Measurements from ENCODE around the gene SLC10A7. TPM values are rescaled to one million over a fixed set of nuclear protein-coding genes. Genes with fewer than 3 reads are reported as not detected.

The SLC10A7 gene
- total RNA-seq, 1 donor from 2014 or later = 11.4 TPM

DNA sequence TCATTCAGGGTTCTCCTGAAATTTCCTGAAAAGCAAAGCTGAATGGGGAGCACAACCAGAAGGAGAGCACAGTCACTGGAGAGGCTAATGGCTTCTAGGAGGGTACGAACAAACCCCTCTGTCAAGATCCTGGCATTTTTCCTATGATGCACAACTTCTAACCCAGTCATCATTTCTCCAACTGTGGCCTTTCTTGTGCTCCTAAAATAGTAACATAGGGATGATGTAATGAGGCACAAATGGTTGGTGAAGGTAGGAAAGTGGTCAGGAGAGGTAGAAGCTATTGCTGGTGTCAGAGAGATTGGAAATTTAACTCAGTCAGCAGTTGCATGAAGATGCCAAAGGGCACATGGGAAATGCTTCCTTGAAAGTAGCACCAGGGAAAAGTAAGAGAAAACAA, 52.7 kb downstream of the SLC10A7 start:
- intact Hi-C loops (cut with DNase I) = no loop called here
- Histone ChIP-seq H3K27me3 (no peaks in the 10 kb centered on the region), H3K4me1 (no peaks in the 10 kb centered on the region)

DNA sequence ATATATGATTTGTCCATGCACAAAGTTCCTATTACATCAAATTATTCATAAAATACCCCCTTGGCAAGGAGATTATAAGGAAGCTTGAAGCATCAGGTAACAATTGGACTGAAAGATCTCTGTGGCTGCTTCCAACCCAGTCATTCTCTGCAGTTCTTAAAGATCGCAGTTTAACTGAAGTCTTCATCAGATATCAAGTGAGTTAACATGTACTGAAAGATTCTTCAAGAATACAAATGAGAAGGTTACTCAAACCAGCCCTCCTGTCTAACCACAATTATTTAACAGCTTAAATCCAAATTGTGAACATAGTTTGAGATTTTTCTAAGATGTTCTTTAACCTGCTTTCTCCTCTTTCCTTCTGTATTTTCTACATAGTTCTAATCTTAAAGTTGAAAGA, 56.1 kb downstream of the SLC10A7 start:
- Histone ChIP-seq H3K9me3 (no peaks in the 10 kb centered on the region), H3K4me3 (no peak overlapping the region), H3K4me1 (no peaks in the 10 kb centered on the region), H3K36me3 (no peaks in the 10 kb centered on the region), H3K27ac (no peak overlapping the region), H3K27me3 (no peaks in the 10 kb centered on the region)
- DNase-seq (ENCODE audit: low spot score in 2 of 2) = no peak
- TF ChIP-seq, protein P1, sequence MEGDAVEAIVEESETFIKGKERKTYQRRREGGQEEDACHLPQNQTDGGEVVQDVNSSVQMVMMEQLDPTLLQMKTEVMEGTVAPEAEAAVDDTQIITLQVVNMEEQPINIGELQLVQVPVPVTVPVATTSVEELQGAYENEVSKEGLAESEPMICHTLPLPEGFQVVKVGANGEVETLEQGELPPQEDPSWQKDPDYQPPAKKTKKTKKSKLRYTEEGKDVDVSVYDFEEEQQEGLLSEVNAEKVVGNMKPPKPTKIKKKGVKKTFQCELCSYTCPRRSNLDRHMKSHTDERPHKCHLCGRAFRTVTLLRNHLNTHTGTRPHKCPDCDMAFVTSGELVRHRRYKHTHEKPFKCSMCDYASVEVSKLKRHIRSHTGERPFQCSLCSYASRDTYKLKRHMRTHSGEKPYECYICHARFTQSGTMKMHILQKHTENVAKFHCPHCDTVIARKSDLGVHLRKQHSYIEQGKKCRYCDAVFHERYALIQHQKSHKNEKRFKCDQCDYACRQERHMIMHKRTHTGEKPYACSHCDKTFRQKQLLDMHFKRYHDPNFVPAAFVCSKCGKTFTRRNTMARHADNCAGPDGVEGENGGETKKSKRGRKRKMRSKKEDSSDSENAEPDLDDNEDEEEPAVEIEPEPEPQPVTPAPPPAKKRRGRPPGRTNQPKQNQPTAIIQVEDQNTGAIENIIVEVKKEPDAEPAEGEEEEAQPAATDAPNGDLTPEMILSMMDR (IDR thresholded peaks at IDR 0.05) = no peak
- intact Hi-C loops (cut with DNase I) = no loop called here

More for the DNA sequence above, 52.7 kb downstream of the SLC10A7 start:
- no peak for DNase-seq (ENCODE audit: low spot score in 2 of 2)
- Histone ChIP-seq H3K9me3 (no peaks in the 10 kb centered on the region), H3K4me3 (no peak overlapping the region), H3K27ac (no peak overlapping the region), H3K36me3 (no peaks in the 10 kb centered on the region)
- TF ChIP-seq, protein P1 (IDR thresholded peaks at IDR 0.05) = no peak

DNA sequence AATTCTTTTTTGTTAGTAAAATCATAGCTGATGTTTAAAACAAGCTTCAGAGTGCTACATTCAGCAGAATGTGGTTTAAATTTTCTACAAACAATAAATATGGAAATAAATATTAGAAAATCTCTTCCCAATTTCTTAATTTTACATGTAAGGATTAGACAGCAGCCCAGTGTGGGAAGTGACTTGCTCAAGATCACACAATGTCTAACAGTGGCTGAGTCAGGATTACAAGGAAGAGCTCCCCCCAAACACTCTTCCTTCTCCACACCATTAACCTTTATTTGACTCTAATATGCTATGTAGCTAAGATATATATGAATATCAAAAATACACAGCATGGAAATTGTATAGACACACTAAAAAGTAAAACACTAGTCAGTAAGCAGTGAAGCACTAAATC, 59.5 kb downstream of the SLC10A7 start:
- no peak overlapping the region for H3K4me3 ChIP-seq
- no peaks in the 10 kb centered on the region for H3K36me3 ChIP-seq
- DNase-seq (ENCODE audit: low spot score in 2 of 2) = no peak
- intact Hi-C loops (cut with DNase I) = no loop called here
- H3K9me3 ChIP-seq = no peaks in the 10 kb centered on the region
- H3K27me3 ChIP-seq = no peaks in the 10 kb centered on the region
- TF ChIP-seq, protein P1 (IDR thresholded peaks at IDR 0.05) = no peak
- H3K4me1 ChIP-seq = no peaks in the 10 kb centered on the region
- H3K27ac ChIP-seq = no peak overlapping the region

DNA sequence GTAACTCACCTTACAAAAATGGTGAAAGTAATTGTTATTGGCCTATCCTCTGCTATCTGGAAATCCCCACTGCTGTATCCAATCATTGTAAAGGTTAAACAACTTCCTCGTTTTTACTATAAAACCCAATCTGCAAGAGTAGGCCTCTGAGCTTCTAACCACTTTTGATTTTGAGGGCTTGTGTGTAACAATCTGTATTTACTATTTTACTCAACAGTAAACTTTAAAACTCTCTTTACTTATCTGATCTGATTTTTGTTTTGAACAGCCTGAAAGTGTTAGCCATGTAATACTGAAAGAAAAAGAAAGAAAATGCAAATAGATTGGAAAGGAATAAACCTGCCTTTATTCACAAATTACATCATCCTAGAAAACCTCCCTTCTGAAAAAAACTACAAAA, 63.1 kb downstream of the SLC10A7 start:
- Histone ChIP-seq H3K4me1 (no peaks in the 10 kb centered on the region), H3K4me3 (no peak overlapping the region), H3K36me3 (no peaks in the 10 kb centered on the region), H3K27me3 (no peaks in the 10 kb centered on the region), H3K27ac (no peak overlapping the region), H3K9me3 (no peaks in the 10 kb centered on the region)
- intact Hi-C loops (cut with DNase I) = no loop called here
- TF ChIP-seq, protein P1 (IDR thresholded peaks at IDR 0.05) = no peak
- no peak for DNase-seq (ENCODE audit: low spot score in 2 of 2)

DNA sequence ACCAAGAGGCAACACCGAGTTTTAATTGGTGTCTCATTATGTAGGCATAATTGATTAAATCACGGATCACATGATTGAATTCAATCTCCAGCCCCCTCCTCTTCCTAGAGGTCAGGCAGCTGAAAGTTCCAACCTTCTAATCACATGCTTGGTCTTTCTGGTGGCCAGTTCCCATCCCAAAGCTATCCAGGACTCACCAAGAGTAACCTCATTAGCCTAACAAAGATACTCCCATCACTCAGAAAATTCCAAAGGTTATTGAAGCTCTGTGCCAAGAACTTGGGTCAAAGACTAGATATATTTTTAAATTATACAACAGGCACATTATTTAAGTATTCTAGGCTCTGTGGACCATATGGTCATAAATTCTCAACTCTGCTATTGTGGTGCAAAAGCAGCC, 65.1 kb downstream of the SLC10A7 start:
- TF ChIP-seq, protein P1 (IDR thresholded peaks at IDR 0.05) = no peak
- Histone ChIP-seq H3K27me3 (no peaks in the 10 kb centered on the region), H3K36me3 (no peaks in the 10 kb centered on the region), H3K27ac (no peak overlapping the region), H3K4me3 (no peak overlapping the region), H3K9me3 (no peaks in the 10 kb centered on the region), H3K4me1 (peaks cover 0 to 2% of the 10 kb centered on the region in 2 donors)
- DNase-seq (ENCODE audit: low spot score in 2 of 2) = no peak
- intact Hi-C loops (cut with DNase I) = no loop called here

DNA sequence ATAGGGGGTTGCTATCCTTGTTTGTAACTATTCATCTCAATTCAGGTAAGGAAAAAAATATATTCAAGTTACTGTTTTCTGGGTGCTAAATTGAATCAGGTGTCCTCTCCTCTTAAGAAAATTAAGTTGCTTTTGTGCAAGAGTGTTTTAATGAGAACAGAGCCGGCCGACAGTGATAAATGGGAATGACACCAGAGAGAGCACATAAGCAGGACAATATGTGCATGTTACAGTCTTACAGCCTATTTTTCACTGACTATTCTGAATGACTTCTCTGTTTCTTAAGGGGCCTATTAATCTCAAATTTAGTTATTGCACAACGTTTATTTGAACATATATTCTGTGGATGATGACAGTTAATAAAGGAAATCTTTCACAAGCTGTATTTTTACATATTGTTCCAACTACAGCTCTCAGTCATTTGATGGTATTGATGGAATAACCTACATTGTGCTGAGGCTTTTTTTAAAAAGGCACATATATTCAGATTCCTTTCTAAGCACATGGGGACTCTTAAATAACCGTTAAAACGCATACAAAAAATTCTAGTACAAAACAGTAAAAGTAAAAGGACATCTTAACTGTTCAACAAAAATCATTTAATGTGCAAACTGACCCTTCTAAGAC, 68.4 kb downstream of the SLC10A7 start:
- H3K9me3 ChIP-seq = no peaks in the 10 kb centered on the region
- H3K27me3 ChIP-seq = no peaks in the 10 kb centered on the region
- DNase-seq (ENCODE audit: low spot score in 2 of 2) = no peak
- H3K36me3 ChIP-seq = no peaks in the 10 kb centered on the region
- H3K4me1 ChIP-seq = peaks cover 0 to 2% of the 10 kb centered on the region in 2 donors
- intact Hi-C loops (cut with DNase I) = no loop called here
- H3K27ac ChIP-seq = no peak overlapping the region
- H3K4me3 ChIP-seq = no peak overlapping the region
- TF ChIP-seq, protein P1 (IDR thresholded peaks at IDR 0.05) = no peak

All from ascending aorta (tissue), 2 donors.